Small intestine (tissue), 7 donors: Measurements from ENCODE around the gene FXR2. TPM values are rescaled to one million over a fixed set of nuclear protein-coding genes. Genes with fewer than 3 reads are reported as not detected.
A peak's percentile ranks its signal among the peaks of the same experiment; 100 is the strongest.
"Not testable (repeated sequence)": the region's sequence is repeated elsewhere in the genome, so short reads cannot be mapped to it uniquely, and the experiment has no call there.

ENCODE experiments used
- DNase-seq, 2 donors: peaks; one replicate each; pipeline versions ENCODE4 v3.0.0 to v3.0.0-alpha.2; 2013
- FAIRE-seq: peaks from 2 replicates; lab custom pipeline; 2012; peaks lifted over from hg19 to GRCh38; lab: Jason Lieb, UNC
- H3K27ac ChIP-seq, 3 donors: one replicate each; pipeline ENCODE4 v1.5.1; 2013; ENCODE audit warnings: low read length in 2 of 3, mild to moderate bottlenecking in 2 of 3, control low read depth in 1 of 3, inconsistent platforms in 1 of 3, low read depth in 1 of 3, moderate library complexity in 1 of 3
- H3K27me3 ChIP-seq, 3 donors: one replicate each; pipeline ENCODE4 v1.6.1; 2013; ENCODE audit warnings: low read length in 3 of 3, inconsistent platforms in 1 of 3; ENCODE audit not compliant: control insufficient read depth in 3 of 3, insufficient read depth in 3 of 3
- H3K36me3 ChIP-seq, 3 donors: one replicate each; pipeline ENCODE4 v1.6.1; 2013; ENCODE audit warnings: low read length in 3 of 3, inconsistent platforms in 1 of 3, low read depth in 1 of 3, mild to moderate bottlenecking in 1 of 3, moderate library complexity in 1 of 3; ENCODE audit not compliant: control insufficient read depth in 3 of 3, insufficient read depth in 2 of 3
- H3K4me1 ChIP-seq, 3 donors: one replicate each; pipeline ENCODE4 v1.6.1; 2013; ENCODE audit warnings: low read length in 2 of 3, inconsistent platforms in 1 of 3, low read depth in 1 of 3, mild to moderate bottlenecking in 1 of 3, moderate library complexity in 1 of 3; ENCODE audit not compliant: control insufficient read depth in 3 of 3, insufficient read depth in 2 of 3
- H3K4me3 ChIP-seq, 3 donors: one replicate each; pipeline ENCODE4 v1.5.1; 2013; ENCODE audit warnings: low read length in 3 of 3, control low read depth in 1 of 3, inconsistent platforms in 1 of 3, low read depth in 1 of 3, mild to moderate bottlenecking in 1 of 3, moderate library complexity in 1 of 3
- H3K9me3 ChIP-seq, 2 donors: one replicate each; pipeline ENCODE4 v1.6.1; 2013; ENCODE audit warnings: low read depth in 1 of 2, low read length in 1 of 2; ENCODE audit not compliant: control insufficient read depth in 2 of 2, insufficient read depth in 1 of 2
- WGBS, 3 donors: extraction: QIAGEN DNeasy Blood & Tissue Kit; methylation state at CpG; one replicate each; pipeline ENCODE4 v1.1.7; 2013; 5-methylcytosine and 5-hydroxymethylcytosine counted together
- polyA plus RNA-seq, 4 donors: library from polyadenylated mRNA; stranded (reverse) in 3 of 4; unstranded in 1 of 4; fragments of 200-250 nt in 3 of 4; fragments of 120-200 nt in 1 of 4; gene quantifications; one replicate each; pipeline versions ENCODE4 v1.2.1 to v1.2.3, GENCODE V29; 2013
- donor health status: healthy with polysubstance abuse.
- donor health status: control.
- donor health status: control.
- donor health status: Bipolar disorder and iron deficiency.
- donor health status: healthy.

FXR2 gene
- polyA plus RNA-seq, 4 donors, result 25.1 to 41.1 (median 30.9) TPM

- peaks cover 0 to 6% (median 0%) of the 10 kb centered on the region in 3 donors for H3K36me3 ChIP-seq
- peaks cover 0 to 14% (median 0%) of the 10 kb centered on the region in 3 donors for H3K4me1 ChIP-seq
- H3K4me3 ChIP-seq, result peak overlapping the region; percentile 16 to 41 (median 38)
- H3K9me3 ChIP-seq, result no peaks in the 10 kb centered on the region
- H3K27me3 ChIP-seq, result peaks cover 0 to 46% (median 7%) of the 10 kb centered on the region in 3 donors
- FAIRE-seq, result no peak
- no peak overlapping the region for H3K27ac ChIP-seq
- peak in 1 of 2 donors; percentile 14 for DNase-seq
- 1 to 2% (median 1%) methylated on average over 34 to 45 of the region's 45 CpGs for WGBS, 3 donors
Observed at GRCh38 chr17:7651097-7651664, 36.5 kb upstream of the FXR2 start.

- H3K4me1 ChIP-seq, result peaks cover 0 to 14% (median 0%) of the 10 kb centered on the region in 3 donors
- H3K4me3 ChIP-seq, result peak within 1 kb of the TSS; percentile 16 to 41 (median 38)
- WGBS, 3 donors, result 0 to 1% (median 1%) methylated on average over 22 to 34 of the region's 34 CpGs
- peak within 1 kb of the TSS in 1 of 3 donors; percentile 23 for H3K27ac ChIP-seq
- FAIRE-seq, result no peak
- peaks cover 0 to 46% (median 7%) of the 10 kb centered on the region in 3 donors for H3K27me3 ChIP-seq
- no peaks in the 10 kb centered on the region for H3K9me3 ChIP-seq
- H3K36me3 ChIP-seq, result peaks cover 0 to 6% (median 0%) of the 10 kb centered on the region in 3 donors
- peak; percentile 60 to 87 for DNase-seq
Observed at GRCh38 chr17:7650509-7651096, 35.9 kb upstream of the FXR2 start, which contains the start of gene ATP1B2. ATP1B2 (plus strand) TSS chr17:7650926; CDS start chr17:7651519, 593 bp downstream.

- Histone ChIP-seq H3K27me3 (peaks cover 0 to 23% (median 2%) of the 10 kb centered on the region in 3 donors), H3K9me3 (no peaks in the 10 kb centered on the region), H3K36me3 (no peaks in the 10 kb centered on the region), H3K4me1 (peaks cover 0 to 14% (median 0%) of the 10 kb centered on the region in 3 donors), H3K27ac (no peak overlapping the region), H3K4me3 (no peak overlapping the region)
- DNase-seq (no peak), FAIRE-seq (no peak)
- WGBS, 3 donors, result 71 to 79% (median 76%) methylated on average over 4 of the region's 4 CpGs
Observed at GRCh38 chr17:7647018-7647417, 32.3 kb upstream of the FXR2 start.

GRCh38 chr17:7646457-7646856 is 31.8 kb upstream of the FXR2 start:
- no peak overlapping the region for H3K27ac ChIP-seq
- H3K4me1 ChIP-seq, result peaks cover 0 to 14% (median 0%) of the 10 kb centered on the region in 3 donors
- WGBS, 3 donors, result 80 to 86% (median 80%) methylated on average over 9 of the region's 9 CpGs
- no peak overlapping the region for H3K4me3 ChIP-seq
- H3K27me3 ChIP-seq, result peaks cover 0 to 18% (median 2%) of the 10 kb centered on the region in 3 donors
- H3K36me3 ChIP-seq, result no peaks in the 10 kb centered on the region
- no peak for DNase-seq
- H3K9me3 ChIP-seq, result no peaks in the 10 kb centered on the region
- FAIRE-seq, result no peak

GRCh38 chr17:7644775-7645174 is 30.1 kb upstream of the FXR2 start:
- Histone ChIP-seq H3K27ac (no peak overlapping the region), H3K4me3 (no peak overlapping the region), H3K9me3 (no peaks in the 10 kb centered on the region), H3K27me3 (peaks cover 0 to 3% (median 0%) of the 10 kb centered on the region in 3 donors), H3K4me1 (peaks cover 0 to under 1% (median 0%) of the 10 kb centered on the region in 3 donors), H3K36me3 (no peaks in the 10 kb centered on the region)
- FAIRE-seq (no peak), DNase-seq (no peak)
- WGBS, 3 donors, result 71 to 77% (median 77%) methylated on average over 4 of the region's 4 CpGs

GRCh38 chr17:7641635-7642034 is 26.9 kb upstream of the FXR2 start:
- H3K4me1 ChIP-seq, H3K9me3 ChIP-seq, H3K27me3 ChIP-seq, H3K4me3 ChIP-seq, FAIRE-seq, DNase-seq, H3K36me3 ChIP-seq, H3K27ac ChIP-seq: not testable (repeated sequence)
- 54 to 59% (median 56%) methylated on average over 6 to 7 of the region's 7 CpGs for WGBS, 3 donors

GRCh38 chr17:7640783-7641182 is 26.1 kb upstream of the FXR2 start:
- Histone ChIP-seq H3K27me3 (no peaks in the 10 kb centered on the region), H3K9me3 (no peaks in the 10 kb centered on the region), H3K4me3 (no peak overlapping the region), H3K36me3 (no peaks in the 10 kb centered on the region), H3K27ac (no peak overlapping the region), H3K4me1 (no peaks in the 10 kb centered on the region)
- no peak for DNase-seq
- 93 to 96% (median 94%) methylated on average over 18 to 26 of the region's 26 CpGs for WGBS, 3 donors
- FAIRE-seq, result no peak

- no peak for DNase-seq
- H3K4me3 ChIP-seq, result no peak overlapping the region
Observed at GRCh38 chr17:7636163-7636562, 21.5 kb upstream of the FXR2 start.

More at GRCh38 chr17:7636163-7636562, 21.5 kb upstream of the FXR2 start:
- peaks cover 0 to 3% (median 0%) of the 10 kb centered on the region in 3 donors for H3K27me3 ChIP-seq
- H3K9me3 ChIP-seq, result no peaks in the 10 kb centered on the region
- H3K4me1 ChIP-seq, result peaks cover 0 to 12% (median 2%) of the 10 kb centered on the region in 3 donors
- no peaks in the 10 kb centered on the region for H3K36me3 ChIP-seq
- H3K27ac ChIP-seq, result no peak overlapping the region
- no peak for FAIRE-seq
- WGBS, 3 donors, result 61 to 72% (median 71%) methylated on average over 5 of the region's 5 CpGs
